ENCODE data around the gene TBC1D9B.

The TBC1D9B gene

GRCh38 chr5:179906795-179907555, 722 bp downstream of the TBC1D9B start:
- peak; percentile 36 for DNase-seq

GRCh38 chr5:179906294-179906794, 1.4 kb downstream of the TBC1D9B start:
- DNase-seq: no peak

GRCh38 chr5:179905161-179905560, 2.5 kb downstream of the TBC1D9B start:
- DNase-seq: no peak

- no peak for DNase-seq
Measured at GRCh38 chr5:179904463-179905160, 3.1 kb downstream of the TBC1D9B start.

- no peak for DNase-seq
Measured at GRCh38 chr5:179902763-179903158, 4.9 kb downstream of the TBC1D9B start.

- no peak for DNase-seq
Measured at GRCh38 chr5:179901915-179902762, 5.6 kb downstream of the TBC1D9B start.

GRCh38 chr5:179901462-179901861, 6.2 kb downstream of the TBC1D9B start:
- no peak for DNase-seq

- no peak for DNase-seq
Measured at GRCh38 chr5:179900711-179901110, 7.0 kb downstream of the TBC1D9B start.

- DNase-seq: no peak
Measured at GRCh38 chr5:179900206-179900605, 7.5 kb downstream of the TBC1D9B start.

GRCh38 chr5:179895861-179896260, 11.8 kb downstream of the TBC1D9B start:
- no peak for DNase-seq

GRCh38 chr5:179893958-179894895, 13.5 kb downstream of the TBC1D9B start:
- no peak for DNase-seq

GRCh38 chr5:179893076-179893957, 14.4 kb downstream of the TBC1D9B start:
- no peak for DNase-seq

- no peak for DNase-seq
Measured at GRCh38 chr5:179892255-179892654, 15.4 kb downstream of the TBC1D9B start.

- no peak for DNase-seq
Measured at GRCh38 chr5:179890751-179891682, 16.7 kb downstream of the TBC1D9B start.

GRCh38 chr5:179889885-179890284, 17.8 kb downstream of the TBC1D9B start:
- DNase-seq: no peak

GRCh38 chr5:179887802-179888201, 19.9 kb downstream of the TBC1D9B start:
- DNase-seq: no peak

GRCh38 chr5:179887095-179887494, 20.6 kb downstream of the TBC1D9B start:
- no peak for DNase-seq

- DNase-seq: no peak
Measured at GRCh38 chr5:179886190-179886911, 21.3 kb downstream of the TBC1D9B start.

GRCh38 chr5:179885491-179886090, 22.1 kb downstream of the TBC1D9B start:
- no peak for DNase-seq
